CD4-positive, alpha-beta T cell treated with Interleukin-17A for 4 hours (primary cell): ENCODE results near the gene DGKH.
"Not testable (repeated sequence)": the region's sequence is repeated elsewhere in the genome, so short reads cannot be mapped to it uniquely, and the experiment has no call there.

Experiments used
- DNase-seq: peaks from one replicate; pipeline ENCODE4 v3.0.0-alpha.2; 2020; ENCODE audit warnings: mixed read lengths

DGKH gene

GRCh38 chr13:42075517-42075916 lies 27.1 kb downstream of the DGKH start:
- DNase-seq: no peak

GRCh38 chr13:42076309-42076713 lies 27.9 kb downstream of the DGKH start:
- DNase-seq: no peak

GRCh38 chr13:42078128-42078808 lies 29.8 kb downstream of the DGKH start:
- DNase-seq: peak; percentile 14

- DNase-seq: no peak
Measured at GRCh38 chr13:42083138-42083770, 34.8 kb downstream of the DGKH start.

GRCh38 chr13:42084722-42085121 lies 36.3 kb downstream of the DGKH start:
- DNase-seq: no peak

GRCh38 chr13:42086582-42086981 lies 38.1 kb downstream of the DGKH start:
- DNase-seq: no peak

- DNase-seq: no peak
Measured at GRCh38 chr13:42094516-42095040, 46.1 kb downstream of the DGKH start.

- not testable (repeated sequence) for DNase-seq
Measured at GRCh38 chr13:42096222-42096621, 47.8 kb downstream of the DGKH start.

GRCh38 chr13:42099962-42100675 lies 51.7 kb downstream of the DGKH start:
- DNase-seq: no peak

- no peak for DNase-seq
Measured at GRCh38 chr13:42100960-42101359, 52.5 kb downstream of the DGKH start.

GRCh38 chr13:42101821-42102585 lies 53.6 kb downstream of the DGKH start:
- DNase-seq: no peak

- no peak for DNase-seq
Measured at GRCh38 chr13:42102961-42103865, 54.8 kb downstream of the DGKH start.

- no peak for DNase-seq
Measured at GRCh38 chr13:42106998-42107397, 58.5 kb downstream of the DGKH start.

- no peak for DNase-seq
Measured at GRCh38 chr13:42107421-42107820, 59.0 kb downstream of the DGKH start.

GRCh38 chr13:42108217-42108616 lies 59.8 kb downstream of the DGKH start:
- no peak for DNase-seq

- DNase-seq: no peak
Measured at GRCh38 chr13:42109957-42110356, 61.5 kb downstream of the DGKH start.

- peak; percentile 55 for DNase-seq
Measured at GRCh38 chr13:42110410-42111155, 62.1 kb downstream of the DGKH start.

GRCh38 chr13:42112864-42113263 lies 64.4 kb downstream of the DGKH start:
- no peak for DNase-seq

- no peak for DNase-seq
Measured at GRCh38 chr13:42113478-42113877, 65.0 kb downstream of the DGKH start.

- no peak for DNase-seq
Measured at GRCh38 chr13:42114278-42114677, 65.8 kb downstream of the DGKH start.

- DNase-seq: no peak
Measured at GRCh38 chr13:42114912-42115311, 66.5 kb downstream of the DGKH start.
